ENCODE results near the gene OR4D9.

DNA sequence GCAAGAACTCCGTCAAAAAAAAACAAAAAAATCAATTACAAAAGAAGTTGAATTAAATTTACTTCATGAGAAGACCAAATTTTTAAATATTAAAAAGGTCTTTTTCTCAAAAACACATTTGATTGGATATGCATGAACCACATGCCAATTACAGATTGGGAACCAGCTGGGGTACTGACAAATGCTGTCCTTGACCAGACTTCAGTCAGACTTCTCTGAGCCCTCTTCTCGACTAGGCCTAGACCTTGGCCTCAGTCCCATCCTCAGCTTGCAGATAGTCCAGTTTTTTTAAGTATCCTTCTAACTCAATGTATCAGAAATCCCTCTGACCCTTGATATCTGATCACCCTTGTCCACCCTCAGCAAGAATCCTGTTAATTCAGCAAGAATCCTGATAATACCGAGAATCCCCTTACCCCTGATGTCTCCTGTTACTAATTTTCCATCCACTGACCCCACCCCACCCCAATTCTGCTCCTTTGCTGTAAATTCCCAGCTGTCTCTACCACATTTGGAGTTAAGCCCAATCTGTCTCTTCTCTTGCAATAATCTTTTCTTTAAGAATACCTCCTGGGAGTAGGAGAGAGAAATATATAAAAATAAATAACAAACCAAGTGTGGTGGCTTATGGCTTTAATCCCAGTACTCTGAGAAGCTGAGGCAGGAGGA, 30.9 kb downstream of the OR4D9 start:
- TF ChIP-seq POLR2A (IDR thresholded peaks at IDR 0.05; ENCODE audit: low read depth, low read length) (no peak), TAF1 (IDR thresholded peaks at IDR 0.05; ENCODE audit: borderline replicate concordance, low read depth, low read length) (no peak), POLR2AphosphoS5 (IDR thresholded peaks at IDR 0.05; ENCODE audit: low read depth, low read length) (no peak)

Data from GM12892 (cell line).